Measurements from ENCODE around the gene UCP3.

GRCh38 chr11:74050465-74050864 lies 41.6 kb upstream of the UCP3 start:
- no peak for TF ChIP-seq CTCF (optimal IDR thresholded peaks at IDR 0.05 in 1 of 3, IDR thresholded peaks at IDR 0.05 in 1 of 3, conservative IDR thresholded peaks at IDR 0.05 in 1 of 3; ENCODE audit: extremely low read depth in 1 of 3, insufficient read depth in 2 of 3, low read length in 3 of 3)
- no peak for TF ChIP-seq EZH2 (IDR thresholded peaks at IDR 0.05; ENCODE audit: low read length)

Data from keratinocyte (primary cell).